ENCODE data around the gene FRMD1.

Gene FRMD1

GRCh38 chr6:168073937-168074730, 4.9 kb downstream of the FRMD1 start:
- H3K4me3 ChIP-seq (ENCODE audit: low read depth, low read length) = no peak overlapping the region
- TF ChIP-seq, protein P1, sequence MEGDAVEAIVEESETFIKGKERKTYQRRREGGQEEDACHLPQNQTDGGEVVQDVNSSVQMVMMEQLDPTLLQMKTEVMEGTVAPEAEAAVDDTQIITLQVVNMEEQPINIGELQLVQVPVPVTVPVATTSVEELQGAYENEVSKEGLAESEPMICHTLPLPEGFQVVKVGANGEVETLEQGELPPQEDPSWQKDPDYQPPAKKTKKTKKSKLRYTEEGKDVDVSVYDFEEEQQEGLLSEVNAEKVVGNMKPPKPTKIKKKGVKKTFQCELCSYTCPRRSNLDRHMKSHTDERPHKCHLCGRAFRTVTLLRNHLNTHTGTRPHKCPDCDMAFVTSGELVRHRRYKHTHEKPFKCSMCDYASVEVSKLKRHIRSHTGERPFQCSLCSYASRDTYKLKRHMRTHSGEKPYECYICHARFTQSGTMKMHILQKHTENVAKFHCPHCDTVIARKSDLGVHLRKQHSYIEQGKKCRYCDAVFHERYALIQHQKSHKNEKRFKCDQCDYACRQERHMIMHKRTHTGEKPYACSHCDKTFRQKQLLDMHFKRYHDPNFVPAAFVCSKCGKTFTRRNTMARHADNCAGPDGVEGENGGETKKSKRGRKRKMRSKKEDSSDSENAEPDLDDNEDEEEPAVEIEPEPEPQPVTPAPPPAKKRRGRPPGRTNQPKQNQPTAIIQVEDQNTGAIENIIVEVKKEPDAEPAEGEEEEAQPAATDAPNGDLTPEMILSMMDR (IDR thresholded peaks at IDR 0.05; ENCODE audit: low read depth, low read length) = no peak

GRCh38 chr6:168072730-168073129, 6.3 kb downstream of the FRMD1 start:
- no peak overlapping the region for H3K4me3 ChIP-seq (ENCODE audit: low read depth, low read length)
- TF ChIP-seq, protein P1 (IDR thresholded peaks at IDR 0.05; ENCODE audit: low read depth, low read length) = no peak

GRCh38 chr6:168072261-168072660, 6.8 kb downstream of the FRMD1 start:
- no peak overlapping the region for H3K4me3 ChIP-seq (ENCODE audit: low read depth, low read length)
- TF ChIP-seq, protein P1 (IDR thresholded peaks at IDR 0.05; ENCODE audit: low read depth, low read length) = no peak

GRCh38 chr6:168071620-168072019, 7.4 kb downstream of the FRMD1 start:
- TF ChIP-seq, protein P1 (IDR thresholded peaks at IDR 0.05; ENCODE audit: low read depth, low read length) = no peak
- no peak overlapping the region for H3K4me3 ChIP-seq (ENCODE audit: low read depth, low read length)

- TF ChIP-seq, protein P1 (IDR thresholded peaks at IDR 0.05; ENCODE audit: low read depth, low read length) = no peak
- H3K4me3 ChIP-seq (ENCODE audit: low read depth, low read length) = no peak overlapping the region
Measured at GRCh38 chr6:168070804-168071203, 8.2 kb downstream of the FRMD1 start.

- TF ChIP-seq, protein P1 (IDR thresholded peaks at IDR 0.05; ENCODE audit: low read depth, low read length) = no peak
- H3K4me3 ChIP-seq (ENCODE audit: low read depth, low read length) = no peak overlapping the region
Measured at GRCh38 chr6:168067081-168067759, 11.8 kb downstream of the FRMD1 start.

DNA sequence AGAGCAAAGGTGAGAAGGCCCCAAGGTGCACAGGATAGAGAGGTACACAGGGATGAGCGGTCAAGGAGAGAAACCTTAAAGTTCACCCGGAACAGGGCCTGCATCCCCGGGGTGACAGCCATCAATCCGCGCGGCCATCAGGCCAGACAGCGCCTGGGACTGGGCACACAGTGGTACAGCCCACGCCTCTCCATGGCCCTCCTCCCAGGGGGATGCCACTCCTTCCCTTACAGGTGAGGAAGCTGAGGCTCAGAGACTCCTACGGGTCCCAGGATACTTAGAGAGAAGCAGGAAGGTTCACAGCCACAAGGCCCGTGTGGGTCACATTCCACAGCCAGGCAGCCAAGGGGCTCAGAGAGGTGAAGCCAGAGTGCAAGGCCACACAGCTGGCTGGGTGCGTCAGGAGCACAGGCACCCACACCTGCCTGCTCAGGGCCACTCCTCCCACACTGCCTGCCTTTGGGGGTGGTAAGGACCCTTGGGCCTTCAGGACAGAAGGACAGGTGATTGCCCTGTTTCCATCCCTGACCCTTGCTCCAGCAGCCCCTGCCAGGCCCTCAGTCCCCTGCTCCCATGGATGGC, 14.7 kb downstream of the FRMD1 start:
- H3K4me3 ChIP-seq (ENCODE audit: low read depth, low read length) = no peak overlapping the region
- TF ChIP-seq, protein P1 (IDR thresholded peaks at IDR 0.05; ENCODE audit: low read depth, low read length) = no peak
